Mesendoderm (in vitro differentiated cells): Measurements from ENCODE around the gene ADCY3.

Source experiments
- DNase-seq: peaks from one replicate; pipeline ENCODE4 v3.0.0; 2013
- H2AK5ac ChIP-seq: 2 replicates; pipeline ENCODE4 v1.6.1; 2013; ENCODE audit warnings: low read length, inconsistent platforms
- H2BK120ac ChIP-seq: 2 replicates; pipeline ENCODE4 v1.6.1; 2013; ENCODE audit warnings: low read depth, mild to moderate bottlenecking, low read length, moderate library complexity, mixed read lengths
- H2BK15ac ChIP-seq: replicated peaks from 2 replicates; pipeline ENCODE4 v1.6.1; 2013; ENCODE audit warnings: low read depth, mild to moderate bottlenecking, moderate library complexity
- H2BK5ac ChIP-seq: 2 replicates; pipeline ENCODE4 v1.6.1; 2013; ENCODE audit warnings: low read length, inconsistent platforms
- H3K18ac ChIP-seq: 2 replicates; pipeline ENCODE4 v1.6.1; 2013; ENCODE audit warnings: mild to moderate bottlenecking, low read length, mixed read lengths
- H3K23ac ChIP-seq: one replicate; pipeline ENCODE4 v1.6.1; 2013; ENCODE audit warnings: low read length
- H3K27ac ChIP-seq: 2 replicates; pipeline ENCODE4 v1.5.1; 2013; ENCODE audit warnings: low read depth, mild to moderate bottlenecking, inconsistent platforms, low read length, moderate library complexity
- H3K27me3 ChIP-seq: 2 replicates; pipeline ENCODE4 v1.6.1; 2013; ENCODE audit warnings: low read length, control low read depth, mild to moderate bottlenecking, inconsistent platforms; ENCODE audit not compliant: insufficient read depth, poor library complexity
- H3K36me3 ChIP-seq: 2 replicates; pipeline ENCODE4 v1.6.1; 2013; ENCODE audit warnings: low read length, inconsistent platforms; ENCODE audit not compliant: control insufficient read depth, insufficient read depth
- H3K4ac ChIP-seq: one replicate; pipeline ENCODE4 v1.6.1; 2013; ENCODE audit warnings: low read depth, mild to moderate bottlenecking, low read length, moderate library complexity
- H3K4me1 ChIP-seq: 2 replicates; pipeline ENCODE4 v1.6.1; 2013; ENCODE audit warnings: low read depth, low read length, inconsistent platforms; ENCODE audit not compliant: control insufficient read depth
- H3K4me2 ChIP-seq: 2 replicates; pipeline ENCODE4 v1.6.1; 2013; ENCODE audit warnings: low read length
- H3K4me3 ChIP-seq: 2 replicates; pipeline ENCODE4 v1.5.1; 2013; ENCODE audit warnings: mild to moderate bottlenecking, low read length
- H3K56ac ChIP-seq: one replicate; pipeline ENCODE4 v1.6.1; 2013; ENCODE audit warnings: low read length
- H3K79me1 ChIP-seq: 2 replicates; pipeline ENCODE4 v1.6.1; 2013; ENCODE audit warnings: low read length, inconsistent platforms
- H3K79me2 ChIP-seq: 2 replicates; pipeline ENCODE4 v1.6.1; 2013; ENCODE audit warnings: mild to moderate bottlenecking, low read length; ENCODE audit not compliant: control insufficient read depth, insufficient read depth
- H3K9ac ChIP-seq: 2 replicates; pipeline ENCODE4 v1.6.1; 2013; ENCODE audit warnings: low read length, inconsistent platforms
- H4K5ac ChIP-seq: one replicate; pipeline ENCODE4 v1.6.1; 2013; ENCODE audit warnings: low read length
- H4K8ac ChIP-seq: one replicate; pipeline ENCODE4 v1.6.1; 2013; ENCODE audit warnings: low read depth, mild to moderate bottlenecking, control low read depth, low read length, moderate library complexity
- WGBS: extraction: QIAGEN DNeasy Blood & Tissue Kit; methylation state at CpG from one replicate; pipeline ENCODE4 v1.1.7; 2013; ENCODE audit warnings: low lambda C conversion rate, missing lambda C conversion rate; ENCODE audit not compliant: insufficient coverage; ENCODE audit errors: extremely low coverage; 5-methylcytosine and 5-hydroxymethylcytosine counted together

The ADCY3 gene

GRCh38 chr2:24787532-24787931 lies 132.5 kb downstream of the ADCY3 start:
- H2BK15ac ChIP-seq = no peak overlapping the region
- H3K4me2 ChIP-seq = no peak overlapping the region
- no peaks in the 10 kb centered on the region for H3K79me1 ChIP-seq
- H3K56ac ChIP-seq = no peak overlapping the region
- H2AK5ac ChIP-seq = no peak overlapping the region
- H3K23ac ChIP-seq = no peak overlapping the region
- no peak overlapping the region for H3K27ac ChIP-seq
- H3K36me3 ChIP-seq = no peaks in the 10 kb centered on the region
- no peak overlapping the region for H3K4me3 ChIP-seq
- no peaks in the 10 kb centered on the region for H3K4me1 ChIP-seq
- no peak overlapping the region for H2BK5ac ChIP-seq
- H3K79me2 ChIP-seq = no peaks in the 10 kb centered on the region
- H4K5ac ChIP-seq = no peak overlapping the region
- H3K9ac ChIP-seq = no peak overlapping the region
- H2BK120ac ChIP-seq = no peak overlapping the region
- H3K18ac ChIP-seq = no peak overlapping the region
- H3K4ac ChIP-seq = no peak overlapping the region
- no peaks in the 10 kb centered on the region for H3K27me3 ChIP-seq
- no peak overlapping the region for H4K8ac ChIP-seq
- DNase-seq = no peak
- 100% methylated on average over 1 of the region's 2 CpGs for WGBS

GRCh38 chr2:24785671-24786321 lies 134.2 kb downstream of the ADCY3 start:
- no peak overlapping the region for H3K18ac ChIP-seq
- H3K23ac ChIP-seq = no peak overlapping the region
- H3K9ac ChIP-seq = no peak overlapping the region
- WGBS = no CpG with 5 or more reads among the region's 6 CpGs
- H3K79me2 ChIP-seq = no peaks in the 10 kb centered on the region
- H3K79me1 ChIP-seq = no peaks in the 10 kb centered on the region
- H3K4me3 ChIP-seq = no peak overlapping the region
- H3K36me3 ChIP-seq = no peaks in the 10 kb centered on the region
- DNase-seq = no peak
- H3K56ac ChIP-seq = no peak overlapping the region
- H2BK15ac ChIP-seq = no peak overlapping the region
- H3K4ac ChIP-seq = no peak overlapping the region
- no peak overlapping the region for H2BK120ac ChIP-seq
- no peak overlapping the region for H4K5ac ChIP-seq
- H2AK5ac ChIP-seq = no peak overlapping the region
- H4K8ac ChIP-seq = no peak overlapping the region
- H3K27me3 ChIP-seq = no peaks in the 10 kb centered on the region
- no peaks in the 10 kb centered on the region for H3K4me1 ChIP-seq
- H3K27ac ChIP-seq = no peak overlapping the region
- H3K4me2 ChIP-seq = no peak overlapping the region
- H2BK5ac ChIP-seq = no peak overlapping the region

GRCh38 chr2:24783641-24784040 lies 136.4 kb downstream of the ADCY3 start:
- no peak overlapping the region for H2BK5ac ChIP-seq
- H2AK5ac ChIP-seq = no peak overlapping the region
- H4K8ac ChIP-seq = no peak overlapping the region
- no peaks in the 10 kb centered on the region for H3K79me1 ChIP-seq
- no peaks in the 10 kb centered on the region for H3K79me2 ChIP-seq
- no peak overlapping the region for H3K23ac ChIP-seq
- H3K36me3 ChIP-seq = no peaks in the 10 kb centered on the region
- no peak overlapping the region for H3K27ac ChIP-seq
- DNase-seq = peak; percentile 44
- H3K9ac ChIP-seq = no peak overlapping the region
- no peak overlapping the region for H2BK15ac ChIP-seq
- H3K4me2 ChIP-seq = no peak overlapping the region
- WGBS = no CpG with 5 or more reads among the region's 3 CpGs
- H3K4ac ChIP-seq = no peak overlapping the region
- no peaks in the 10 kb centered on the region for H3K4me1 ChIP-seq
- no peak overlapping the region for H3K18ac ChIP-seq
- H3K56ac ChIP-seq = no peak overlapping the region
- no peak overlapping the region for H4K5ac ChIP-seq
- H3K27me3 ChIP-seq = no peaks in the 10 kb centered on the region
- no peak overlapping the region for H3K4me3 ChIP-seq
- no peak overlapping the region for H2BK120ac ChIP-seq

GRCh38 chr2:24779116-24779515 lies 140.9 kb downstream of the ADCY3 start:
- H2BK15ac ChIP-seq = no peak overlapping the region
- no peak overlapping the region for H3K56ac ChIP-seq
- H4K5ac ChIP-seq = no peak overlapping the region
- no peak overlapping the region for H3K4me3 ChIP-seq
- no peak overlapping the region for H3K18ac ChIP-seq
- no peak overlapping the region for H2BK5ac ChIP-seq
- H3K36me3 ChIP-seq = no peaks in the 10 kb centered on the region
- WGBS = no CpG with 5 or more reads among the region's 2 CpGs
- H3K79me2 ChIP-seq = no peaks in the 10 kb centered on the region
- no peak overlapping the region for H3K9ac ChIP-seq
- DNase-seq = no peak
- no peaks in the 10 kb centered on the region for H3K4me1 ChIP-seq
- no peaks in the 10 kb centered on the region for H3K79me1 ChIP-seq
- H3K23ac ChIP-seq = no peak overlapping the region
- no peaks in the 10 kb centered on the region for H3K27me3 ChIP-seq
- H2BK120ac ChIP-seq = no peak overlapping the region
- no peak overlapping the region for H3K4me2 ChIP-seq
- no peak overlapping the region for H2AK5ac ChIP-seq
- H3K4ac ChIP-seq = no peak overlapping the region
- H3K27ac ChIP-seq = no peak overlapping the region
- no peak overlapping the region for H4K8ac ChIP-seq

- Histone ChIP-seq H3K18ac (peak overlapping the region; percentile 73), H2BK120ac (no peak overlapping the region), H3K4me2 (no peak overlapping the region), H3K4me1 (peaks cover 2% of the 10 kb centered on the region), H4K5ac (no peak overlapping the region), H2AK5ac (no peak overlapping the region), H3K27me3 (no peaks in the 10 kb centered on the region), H3K79me2 (no peaks in the 10 kb centered on the region), H3K4ac (no peak overlapping the region), H3K36me3 (no peaks in the 10 kb centered on the region), H3K9ac (no peak overlapping the region), H2BK5ac (no peak overlapping the region), H4K8ac (no peak overlapping the region), H2BK15ac (no peak overlapping the region), H3K27ac (no peak overlapping the region), H3K56ac (no peak overlapping the region), H3K79me1 (no peaks in the 10 kb centered on the region), H3K4me3 (no peak overlapping the region), H3K23ac (no peak overlapping the region)
- WGBS = no CpG with 5 or more reads among the region's 3 CpGs
- DNase-seq = no peak
Measured at GRCh38 chr2:24774373-24774772, 145.7 kb downstream of the ADCY3 start.
